Astrocyte (in vitro differentiated cells and primary cell): ENCODE data around the gene C1QTNF3. TPM values are rescaled to one million over a fixed set of nuclear protein-coding genes. Genes with fewer than 3 reads are reported as not detected.
"Not testable (repeated sequence)": the region's sequence is repeated elsewhere in the genome, so short reads cannot be mapped to it uniquely, and the experiment has no call there.

Experiments used
- DNase-seq: peaks from one replicate; pipeline ENCODE4 v3.0.0-alpha.2; 2010; ENCODE audit warnings: low read depth
- FAIRE-seq: peaks from 2 replicates; lab custom pipeline; 2011; peaks lifted over from hg19 to GRCh38; lab: Jason Lieb, UNC
- H2AFZ ChIP-seq: 2 replicates; pipeline ENCODE4 v1.6.0; 2012; ENCODE audit warnings: low read depth, low read length, inconsistent platforms
- H3K27ac ChIP-seq: 2 replicates; pipeline ENCODE4 v1.5.1; 2011; ENCODE audit warnings: low read depth, low read length, inconsistent platforms
- H3K27me3 ChIP-seq: 2 replicates; pipeline ENCODE4 v1.6.0; 2011; ENCODE audit warnings: low read length, inconsistent platforms; ENCODE audit not compliant: insufficient read depth
- H3K36me3 ChIP-seq: 2 replicates; pipeline ENCODE4 v1.5.1; 2011; ENCODE audit warnings: low read length, inconsistent platforms; ENCODE audit not compliant: insufficient read depth
- H3K4me1 ChIP-seq: 2 replicates; pipeline ENCODE4 v1.5.1; 2011; ENCODE audit warnings: low read length, inconsistent platforms; ENCODE audit not compliant: insufficient read depth
- H3K4me2 ChIP-seq: 2 replicates; pipeline ENCODE4 v1.6.0; 2012; ENCODE audit warnings: low read length, inconsistent platforms
- H3K4me3 ChIP-seq: 2 replicates; pipeline ENCODE4 v1.5.1; 2011; ENCODE audit warnings: low read depth, mild to moderate bottlenecking, low read length, inconsistent platforms; ENCODE audit not compliant: insufficient read depth
- H3K79me2 ChIP-seq: 2 replicates; pipeline ENCODE4 v1.6.0; 2012; ENCODE audit warnings: mild to moderate bottlenecking, low read length, inconsistent platforms; ENCODE audit not compliant: insufficient read depth
- H3K9ac ChIP-seq: 2 replicates; pipeline ENCODE4 v1.6.0; 2012; ENCODE audit warnings: mild to moderate bottlenecking, low read length, inconsistent platforms
- H3K9me3 ChIP-seq: 2 replicates; pipeline ENCODE4 v1.5.1; 2012; ENCODE audit warnings: low read depth, mild to moderate bottlenecking, low read length, inconsistent platforms; ENCODE audit not compliant: insufficient read depth
- H4K20me1 ChIP-seq: 2 replicates; pipeline ENCODE4 v1.6.0; 2012; ENCODE audit warnings: low read length, inconsistent platforms; ENCODE audit not compliant: insufficient read depth
- H3K27ac Mint-ChIP-seq: one replicate; pipeline ENCODE4 v1.8.0; 2021; ENCODE audit warnings: mild to moderate bottlenecking, mixed read lengths; ENCODE audit not compliant: unreplicated experiment
- H3K27me3 Mint-ChIP-seq: one replicate; pipeline ENCODE4 v1.8.0; 2021; ENCODE audit warnings: low read depth, mixed read lengths; ENCODE audit not compliant: unreplicated experiment
- H3K36me3 Mint-ChIP-seq: one replicate; pipeline ENCODE4 v1.8.0; 2021; ENCODE audit warnings: low read depth, mixed read lengths; ENCODE audit not compliant: unreplicated experiment
- H3K4me1 Mint-ChIP-seq: one replicate; pipeline ENCODE4 v1.8.0; 2021; ENCODE audit warnings: low read depth, mixed read lengths; ENCODE audit not compliant: unreplicated experiment
- H3K4me3 Mint-ChIP-seq: one replicate; pipeline ENCODE4 v1.8.0; 2021; ENCODE audit warnings: mild to moderate bottlenecking, moderate library complexity, mixed read lengths; ENCODE audit not compliant: unreplicated experiment
- H3K9me3 Mint-ChIP-seq: one replicate; pipeline ENCODE4 v1.8.0; 2021; ENCODE audit warnings: mild to moderate bottlenecking, mixed read lengths; ENCODE audit not compliant: unreplicated experiment
- EZH2 ChIP-seq: IDR thresholded peaks from 2 replicates; pipeline ENCODE4 v1.6.1; 2012; ENCODE audit warnings: mild to moderate bottlenecking, low read length, inconsistent platforms; ENCODE audit not compliant: insufficient read depth
- total RNA-seq: library from RNA; stranded (reverse); gene quantifications from 2 replicates; pipeline ENCODE4 v1.2.1, GENCODE V29; 2021
- TF ChIP-seq, protein P1 (sequence below): IDR thresholded peaks from 2 replicates; pipeline ENCODE4 v1.5.1; 2011; ENCODE audit warnings: low read depth, mild to moderate bottlenecking, inconsistent platforms, low read length, moderate library complexity; ENCODE audit not compliant: insufficient read depth

Gene C1QTNF3
- total RNA-seq, 1 donor from 2014 or later = 0.95 TPM

DNA sequence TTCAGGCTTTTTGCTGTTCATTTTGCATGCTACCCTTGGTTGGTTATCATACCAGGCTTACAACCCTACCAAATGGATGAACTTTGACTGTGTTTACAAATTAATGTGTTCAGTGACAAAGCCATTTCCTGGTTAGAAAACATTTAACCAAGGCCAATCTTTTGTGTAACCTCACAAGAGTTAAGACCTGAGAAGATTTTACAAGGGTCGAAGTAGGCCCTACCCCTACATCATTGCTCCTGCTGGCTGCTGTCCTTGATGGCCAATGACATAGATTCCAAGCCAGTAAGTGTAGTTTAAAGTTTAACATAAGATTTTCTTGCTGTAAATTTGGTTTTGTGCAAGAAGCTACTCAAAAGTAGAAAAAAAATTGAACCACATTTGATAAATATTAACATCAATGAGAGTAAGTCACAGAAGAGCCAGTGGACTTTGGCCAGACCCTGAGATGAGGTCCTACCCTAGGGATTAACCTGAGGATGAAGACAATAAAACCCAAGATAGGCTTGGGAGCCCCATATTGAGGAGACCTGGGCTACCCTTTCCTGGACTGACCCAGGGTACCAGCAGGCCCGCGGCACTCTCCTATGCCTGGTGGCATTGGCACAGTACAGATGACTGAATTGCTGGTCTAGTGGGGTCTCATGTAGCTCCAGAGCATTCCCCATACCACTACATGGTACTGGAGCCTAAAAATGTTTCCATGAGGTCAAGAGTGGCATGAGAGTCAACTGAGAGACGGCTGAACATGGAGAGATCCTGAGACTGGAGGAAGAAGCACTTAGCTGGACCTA, 8.3 kb downstream of the C1QTNF3 start:
- Histone ChIP-seq H3K4me3 (no peak overlapping the region), H3K4me2 (no peak overlapping the region), H3K27me3 (no peaks in the 10 kb centered on the region), H3K27ac (no peak overlapping the region), H3K9ac (no peak overlapping the region), H3K36me3 (no peaks in the 10 kb centered on the region), H4K20me1 (no peaks in the 10 kb centered on the region), H3K9me3 (no peaks in the 10 kb centered on the region), H3K79me2 (no peaks in the 10 kb centered on the region), H3K4me1 (no peaks in the 10 kb centered on the region), H2AFZ (no peak overlapping the region)
- TF ChIP-seq EZH2 = no peak
- TF ChIP-seq, protein P1, sequence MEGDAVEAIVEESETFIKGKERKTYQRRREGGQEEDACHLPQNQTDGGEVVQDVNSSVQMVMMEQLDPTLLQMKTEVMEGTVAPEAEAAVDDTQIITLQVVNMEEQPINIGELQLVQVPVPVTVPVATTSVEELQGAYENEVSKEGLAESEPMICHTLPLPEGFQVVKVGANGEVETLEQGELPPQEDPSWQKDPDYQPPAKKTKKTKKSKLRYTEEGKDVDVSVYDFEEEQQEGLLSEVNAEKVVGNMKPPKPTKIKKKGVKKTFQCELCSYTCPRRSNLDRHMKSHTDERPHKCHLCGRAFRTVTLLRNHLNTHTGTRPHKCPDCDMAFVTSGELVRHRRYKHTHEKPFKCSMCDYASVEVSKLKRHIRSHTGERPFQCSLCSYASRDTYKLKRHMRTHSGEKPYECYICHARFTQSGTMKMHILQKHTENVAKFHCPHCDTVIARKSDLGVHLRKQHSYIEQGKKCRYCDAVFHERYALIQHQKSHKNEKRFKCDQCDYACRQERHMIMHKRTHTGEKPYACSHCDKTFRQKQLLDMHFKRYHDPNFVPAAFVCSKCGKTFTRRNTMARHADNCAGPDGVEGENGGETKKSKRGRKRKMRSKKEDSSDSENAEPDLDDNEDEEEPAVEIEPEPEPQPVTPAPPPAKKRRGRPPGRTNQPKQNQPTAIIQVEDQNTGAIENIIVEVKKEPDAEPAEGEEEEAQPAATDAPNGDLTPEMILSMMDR = no peak
- no peaks in the 10 kb centered on the region for H3K9me3 Mint-ChIP-seq
- no peak overlapping the region for H3K27ac Mint-ChIP-seq
- peaks cover 18% of the 10 kb centered on the region for H3K4me1 Mint-ChIP-seq
- no peak overlapping the region for H3K4me3 Mint-ChIP-seq
- no peak for FAIRE-seq
- no peak for DNase-seq
- H3K36me3 Mint-ChIP-seq = peaks cover 1% of the 10 kb centered on the region
- H3K27me3 Mint-ChIP-seq = no peaks in the 10 kb centered on the region

- no peak overlapping the region for H3K27ac ChIP-seq
- no peaks in the 10 kb centered on the region for H3K9me3 ChIP-seq
- no peaks in the 10 kb centered on the region for H3K4me1 ChIP-seq
- Mint-ChIP-seq H3K9me3 (no peaks in the 10 kb centered on the region), H3K27ac (no peak overlapping the region), H3K27me3 (no peaks in the 10 kb centered on the region), H3K4me1 (peaks cover 2% of the 10 kb centered on the region), H3K4me3 (no peak overlapping the region), H3K36me3 (peaks cover 1% of the 10 kb centered on the region)
- H4K20me1 ChIP-seq = no peaks in the 10 kb centered on the region
- no peak overlapping the region for H3K4me3 ChIP-seq
- TF ChIP-seq EZH2 = no peak
- TF ChIP-seq, protein P1 = no peak
- H2AFZ ChIP-seq = no peak overlapping the region
- FAIRE-seq = no peak
- H3K36me3 ChIP-seq = no peaks in the 10 kb centered on the region
- no peak overlapping the region for H3K4me2 ChIP-seq
- H3K9ac ChIP-seq = no peak overlapping the region
- DNase-seq = no peak
- H3K27me3 ChIP-seq = no peaks in the 10 kb centered on the region
- no peaks in the 10 kb centered on the region for H3K79me2 ChIP-seq
Measured at GRCh38 chr5:34031966-34032365, 11.0 kb downstream of the C1QTNF3 start.

- H2AFZ ChIP-seq = no peak overlapping the region
- no peak overlapping the region for H3K4me3 Mint-ChIP-seq
- TF ChIP-seq, protein P1 = no peak
- TF ChIP-seq EZH2 = no peak
- H4K20me1 ChIP-seq = no peaks in the 10 kb centered on the region
- no peak overlapping the region for H3K27ac Mint-ChIP-seq
- H3K4me2 ChIP-seq = no peak overlapping the region
- H3K79me2 ChIP-seq = no peaks in the 10 kb centered on the region
- peaks cover 2% of the 10 kb centered on the region for H3K4me1 Mint-ChIP-seq
- H3K36me3 Mint-ChIP-seq = peaks cover 1% of the 10 kb centered on the region
- H3K27ac ChIP-seq = no peak overlapping the region
- H3K4me1 ChIP-seq = no peaks in the 10 kb centered on the region
- no peaks in the 10 kb centered on the region for H3K9me3 Mint-ChIP-seq
- H3K36me3 ChIP-seq = no peaks in the 10 kb centered on the region
- H3K27me3 Mint-ChIP-seq = no peaks in the 10 kb centered on the region
- no peaks in the 10 kb centered on the region for H3K9me3 ChIP-seq
- DNase-seq = no peak
- no peak overlapping the region for H3K9ac ChIP-seq
- no peak for FAIRE-seq
- no peaks in the 10 kb centered on the region for H3K27me3 ChIP-seq
- H3K4me3 ChIP-seq = no peak overlapping the region
Measured at GRCh38 chr5:34031117-34031516, 11.9 kb downstream of the C1QTNF3 start.

DNA sequence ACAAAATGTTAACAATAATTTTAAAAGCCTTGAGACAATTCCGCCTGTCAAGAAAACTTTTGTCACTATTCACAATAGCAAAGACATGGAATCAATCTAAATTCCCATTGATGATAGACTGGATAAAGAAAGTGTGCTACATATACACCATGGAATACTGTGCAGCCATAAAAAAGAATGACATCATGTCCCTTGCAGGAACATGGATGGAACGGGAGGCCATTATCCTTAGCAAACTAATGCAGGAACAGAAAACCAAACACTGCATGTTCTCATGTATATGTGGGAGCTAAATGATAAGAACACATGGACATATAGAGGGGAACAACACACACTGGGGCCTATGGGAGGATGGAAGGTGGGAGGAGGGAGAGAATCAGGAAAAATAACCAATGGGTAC, 12.4 kb downstream of the C1QTNF3 start:
- not testable (repeated sequence) for H3K27ac ChIP-seq, H3K79me2 ChIP-seq, H3K36me3 Mint-ChIP-seq, H3K9ac ChIP-seq, H3K4me3 Mint-ChIP-seq, H3K4me2 ChIP-seq, DNase-seq, H3K4me3 ChIP-seq, H3K27me3 Mint-ChIP-seq, FAIRE-seq, H2AFZ ChIP-seq, H4K20me1 ChIP-seq, H3K36me3 ChIP-seq, H3K9me3 Mint-ChIP-seq, H3K27ac Mint-ChIP-seq, H3K9me3 ChIP-seq, H3K4me1 ChIP-seq, H3K4me1 Mint-ChIP-seq, H3K27me3 ChIP-seq
